ENCODE results near the gene ATP9A. TPM values are rescaled to one million over a fixed set of nuclear protein-coding genes. Genes with fewer than 3 reads are reported as not detected.
"Not testable (repeated sequence)": the region's sequence is repeated elsewhere in the genome, so short reads cannot be mapped to it uniquely, and the experiment has no call there.

ATP9A gene
- total RNA-seq, 1 donor from 2014 or later, result 24.6 TPM

- DNase-seq, result no peak
Measured at GRCh38 chr20:51752343-51752951, 15.7 kb downstream of the ATP9A start.

GRCh38 chr20:51750770-51751388, 17.3 kb downstream of the ATP9A start:
- DNase-seq, result no peak

DNA sequence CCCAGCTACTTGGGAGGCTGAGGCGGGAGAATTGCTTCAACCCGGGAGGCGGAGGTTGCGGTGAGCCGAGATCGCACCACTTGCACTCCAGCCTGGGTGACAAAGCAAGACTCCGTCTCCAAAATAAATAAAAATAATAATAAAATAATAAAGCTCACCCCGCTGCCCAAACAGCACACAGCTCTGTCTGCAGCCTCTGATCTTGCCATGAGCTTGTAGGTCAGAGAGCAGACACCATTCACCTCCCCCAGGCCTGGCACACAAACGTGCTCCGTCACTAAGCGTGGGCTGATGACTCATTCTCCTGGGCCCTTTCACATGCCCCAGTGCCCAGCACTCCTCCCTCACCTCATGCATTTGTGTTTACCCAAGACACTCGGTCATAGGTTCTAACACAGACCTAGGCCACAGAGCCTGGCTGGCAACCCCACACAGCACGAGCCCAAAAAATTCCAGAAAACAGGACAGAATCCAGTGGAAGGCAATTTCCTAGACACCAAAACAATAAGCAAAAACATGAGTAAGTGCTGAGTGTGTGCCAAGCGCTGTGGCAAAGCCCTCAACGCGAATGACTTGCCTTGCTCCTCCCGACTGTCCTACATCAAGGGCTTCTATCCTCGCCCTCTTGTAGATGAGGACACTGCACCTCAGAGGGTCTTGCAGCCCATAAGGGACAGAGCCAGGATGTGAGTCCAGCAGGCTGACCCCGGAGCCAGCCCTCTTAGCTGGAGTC, 18.0 kb downstream of the ATP9A start:
- no peak for DNase-seq

GRCh38 chr20:51749674-51750036, 18.5 kb downstream of the ATP9A start:
- DNase-seq, result no peak

DNA sequence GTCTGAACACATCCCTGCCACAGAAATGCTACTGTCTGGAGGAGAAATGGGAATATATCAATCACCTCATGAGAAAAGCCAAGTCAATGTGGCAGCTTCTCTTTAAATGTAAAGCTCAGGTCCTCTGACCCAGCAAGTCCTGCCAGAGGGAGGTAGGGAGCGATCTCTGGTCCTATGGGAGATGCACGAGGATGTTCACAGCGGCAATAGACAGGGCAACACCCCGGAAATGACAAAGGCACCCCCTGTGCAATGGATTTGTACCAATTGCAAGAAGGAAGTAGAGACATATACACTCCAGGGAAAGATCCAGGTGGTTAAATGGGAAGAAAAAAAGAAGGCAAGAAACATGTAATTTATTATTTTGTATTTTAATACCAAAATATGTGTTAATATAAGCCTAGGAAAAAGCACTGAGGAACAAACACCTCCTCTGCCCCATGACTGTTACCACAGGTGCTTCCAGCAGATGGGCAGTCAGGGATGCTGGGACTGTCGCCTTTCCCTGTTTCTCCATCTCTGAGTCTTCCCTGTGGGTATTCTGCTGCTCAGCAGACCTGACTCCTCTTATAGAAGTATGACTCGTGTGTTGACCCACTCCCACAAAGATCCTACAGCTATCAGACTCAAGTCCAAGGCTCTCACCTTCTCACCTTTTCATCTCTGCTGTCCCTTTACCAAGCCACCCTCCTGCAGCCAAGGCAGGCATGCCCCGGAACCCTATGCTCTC, 20.8 kb downstream of the ATP9A start:
- no peak for DNase-seq

DNA sequence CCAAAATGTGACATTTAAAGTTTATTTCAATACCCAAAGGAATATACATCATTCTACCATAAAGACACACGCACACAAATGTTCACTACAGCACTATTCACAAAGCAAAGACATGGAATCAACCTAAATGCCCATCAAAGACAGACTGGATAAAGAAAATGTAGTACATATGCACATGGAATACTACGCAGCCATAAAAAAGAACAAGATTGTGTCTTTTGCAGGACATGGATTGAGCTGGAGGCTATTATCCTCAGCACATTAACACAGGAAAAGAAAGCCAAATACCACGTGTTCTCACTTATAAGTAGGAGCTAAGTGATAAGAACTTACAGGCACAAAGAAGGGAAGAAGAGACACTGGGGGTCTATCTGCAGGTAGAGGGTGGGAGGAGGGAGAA, 22.4 kb downstream of the ATP9A start:
- no peak for DNase-seq

- DNase-seq, result no peak
Measured at GRCh38 chr20:51740838-51741237, 27.4 kb downstream of the ATP9A start.

DNA sequence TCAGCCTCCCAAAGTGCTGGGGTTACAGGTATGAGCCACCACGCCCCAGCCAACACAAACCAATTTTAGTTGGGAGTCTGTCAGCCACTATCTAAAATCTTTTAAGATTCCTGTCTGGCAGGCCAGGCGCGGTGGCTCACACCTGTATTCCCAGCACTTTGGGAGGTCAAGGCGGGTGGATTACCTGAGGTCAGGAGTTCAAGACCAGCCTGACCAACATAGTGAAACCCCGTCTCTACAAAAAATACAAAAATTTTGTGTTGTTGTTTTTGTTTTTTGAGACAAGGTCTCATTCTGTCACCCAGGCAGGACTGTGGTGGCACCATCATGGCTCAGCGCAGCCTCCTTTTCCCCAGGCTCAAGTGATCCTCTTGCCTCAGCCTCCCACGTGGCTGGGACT, 27.9 kb downstream of the ATP9A start:
- not testable (repeated sequence) for DNase-seq

DNA sequence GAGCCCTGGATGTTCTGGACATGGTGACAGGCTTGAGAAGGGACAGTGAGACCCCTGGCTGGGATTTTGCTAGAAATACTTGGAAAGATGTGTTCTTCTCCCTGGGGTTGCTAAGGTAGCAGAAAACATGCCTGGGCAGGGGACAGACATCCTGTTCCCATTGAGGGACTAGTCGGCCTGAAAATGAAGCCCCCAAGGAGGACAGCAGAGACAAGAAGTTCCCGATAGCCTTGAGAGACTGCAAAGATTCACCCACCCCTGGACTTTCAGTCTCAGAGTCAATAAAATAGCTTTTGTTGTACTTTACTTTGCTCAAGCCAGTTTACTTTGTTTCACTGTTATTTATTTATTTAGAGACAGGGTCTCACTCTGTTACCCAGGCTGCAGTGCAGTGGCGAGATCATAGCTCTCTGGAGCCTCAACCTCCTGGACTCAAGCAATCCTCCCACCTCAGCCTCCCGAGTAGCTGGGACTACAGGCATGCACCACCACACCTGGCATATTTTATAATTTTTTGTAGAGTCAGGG, 28.4 kb downstream of the ATP9A start:
- no peak for DNase-seq

DNA sequence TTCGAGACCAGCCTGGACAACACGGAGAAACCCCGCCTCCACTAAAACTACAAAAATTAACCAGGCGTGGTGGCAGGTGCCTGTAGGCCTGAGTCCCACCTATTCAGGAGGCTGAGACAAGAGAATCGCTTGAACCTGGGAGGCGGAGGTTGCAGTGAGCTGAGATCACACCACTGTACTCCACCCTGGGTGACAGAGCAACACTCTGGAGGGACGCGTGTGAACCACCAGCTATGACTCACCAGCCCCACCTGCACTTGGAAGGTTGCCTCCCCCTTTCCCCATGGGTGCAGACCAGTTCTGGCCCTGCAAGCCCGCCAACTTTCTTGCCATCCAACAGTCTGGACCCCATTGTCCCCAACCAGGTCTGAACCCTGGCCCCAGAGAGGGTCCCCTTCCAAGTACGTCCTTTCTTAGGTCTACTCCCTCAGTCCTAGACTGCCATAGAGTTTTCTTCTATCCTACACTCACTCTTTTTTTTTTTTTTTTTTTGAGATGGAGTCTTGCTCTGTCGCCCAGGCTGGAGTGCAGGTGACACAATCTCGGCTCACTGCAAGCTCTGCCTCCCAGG, 29.2 kb downstream of the ATP9A start:
- no peak for DNase-seq

DNA sequence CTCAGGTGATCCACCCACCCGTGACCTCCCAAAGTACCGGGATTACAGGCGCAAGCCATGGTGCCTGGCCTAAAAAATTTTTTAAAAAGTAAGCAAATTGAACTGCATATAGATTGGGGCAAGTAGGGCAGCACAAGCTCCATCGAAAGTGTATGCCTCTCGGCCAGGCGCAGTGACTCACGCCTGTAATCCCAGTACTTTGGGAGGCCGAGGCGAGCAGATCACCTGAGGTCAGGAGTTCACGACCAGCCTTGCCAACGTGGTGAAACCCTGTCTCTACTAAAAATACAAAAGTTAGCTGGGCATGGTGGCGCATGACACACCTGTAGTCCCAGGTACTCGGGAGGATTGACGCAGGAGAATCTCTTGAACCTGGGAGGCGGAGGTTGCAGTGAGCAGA, 29.9 kb downstream of the ATP9A start:
- DNase-seq, result not testable (repeated sequence)

- no peak for DNase-seq
Measured at GRCh38 chr20:51736947-51737346, 31.2 kb downstream of the ATP9A start.

DNA sequence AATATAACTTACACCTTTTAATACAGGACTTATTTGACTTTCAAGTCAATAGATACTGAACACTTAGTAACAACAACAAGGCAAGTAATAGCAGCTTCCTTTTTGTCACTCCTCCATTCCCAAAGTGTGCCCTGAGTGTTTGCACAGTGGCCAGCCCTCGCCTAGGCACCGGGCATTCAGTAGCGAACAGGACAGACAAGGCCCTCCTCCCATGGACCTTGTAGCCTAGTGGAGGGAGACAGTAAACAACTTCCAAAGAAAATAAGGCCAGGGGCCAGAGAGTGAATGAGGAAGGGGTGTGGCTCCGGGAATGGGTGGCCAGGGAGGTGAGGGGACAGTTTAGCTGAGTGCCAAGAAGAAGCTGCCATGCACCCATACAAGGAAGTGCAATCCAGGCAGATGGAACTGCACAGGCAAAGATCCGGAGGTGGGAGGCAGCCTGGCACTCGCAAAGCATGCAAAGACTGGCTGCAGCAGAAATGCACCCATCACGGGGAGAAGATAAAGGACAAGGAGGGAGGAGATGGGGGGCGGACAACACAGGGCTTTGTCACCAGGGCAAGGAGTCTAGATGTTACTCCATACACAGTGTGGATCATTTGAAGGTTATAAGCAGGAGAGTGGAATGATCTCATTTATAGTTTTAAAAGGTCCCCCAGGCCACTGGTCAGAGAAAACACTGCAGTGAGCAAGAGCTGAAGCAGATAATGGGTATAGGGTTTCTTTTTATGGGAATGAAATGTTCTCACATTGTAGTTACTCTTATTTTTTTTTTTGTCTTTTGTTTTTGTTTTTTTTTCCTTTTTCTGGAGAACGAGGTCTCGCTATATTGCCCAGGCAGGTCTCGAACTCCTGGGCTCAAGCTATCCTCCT, 32.2 kb downstream of the ATP9A start:
- no peak for DNase-seq

DNA sequence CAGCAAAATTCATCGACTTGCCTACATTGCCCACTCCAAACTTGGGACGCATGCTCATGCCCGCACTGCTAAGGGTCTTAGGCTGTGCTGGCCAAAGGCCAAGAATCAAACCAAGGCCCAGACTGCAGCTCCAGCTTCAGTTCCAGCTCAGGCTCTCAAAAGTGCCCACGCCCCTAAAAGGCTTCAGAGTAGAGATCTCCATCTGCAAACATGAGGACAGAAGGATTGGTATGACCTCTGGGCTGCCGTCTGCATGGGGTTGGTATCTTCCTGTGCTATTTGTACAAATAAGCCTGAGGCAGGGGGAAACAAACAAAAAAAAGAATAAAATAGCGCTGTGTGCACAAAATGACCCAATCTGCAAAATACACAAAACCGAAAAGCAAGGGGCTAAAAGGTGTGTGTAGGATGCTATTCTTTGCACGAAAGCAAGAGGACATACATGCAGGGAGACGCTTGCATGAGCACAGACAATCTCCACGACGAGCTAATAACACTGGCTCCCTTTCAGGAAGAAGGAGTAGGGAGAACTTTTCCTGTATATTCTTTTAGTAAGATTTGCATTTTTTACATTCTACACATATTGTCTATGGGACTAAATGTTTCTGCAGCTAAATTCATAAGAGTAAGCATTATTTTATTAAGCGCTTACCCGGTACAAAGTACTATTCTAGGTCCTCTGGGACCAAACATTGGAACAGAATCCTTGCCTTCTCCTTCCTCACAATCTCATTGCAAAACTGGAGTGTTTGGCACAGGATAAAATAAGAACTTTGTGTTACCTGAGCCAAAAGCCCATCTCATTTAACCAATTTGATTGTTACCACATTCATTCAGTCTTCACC, 33.1 kb downstream of the ATP9A start:
- DNase-seq, result peak; percentile 18

DNA sequence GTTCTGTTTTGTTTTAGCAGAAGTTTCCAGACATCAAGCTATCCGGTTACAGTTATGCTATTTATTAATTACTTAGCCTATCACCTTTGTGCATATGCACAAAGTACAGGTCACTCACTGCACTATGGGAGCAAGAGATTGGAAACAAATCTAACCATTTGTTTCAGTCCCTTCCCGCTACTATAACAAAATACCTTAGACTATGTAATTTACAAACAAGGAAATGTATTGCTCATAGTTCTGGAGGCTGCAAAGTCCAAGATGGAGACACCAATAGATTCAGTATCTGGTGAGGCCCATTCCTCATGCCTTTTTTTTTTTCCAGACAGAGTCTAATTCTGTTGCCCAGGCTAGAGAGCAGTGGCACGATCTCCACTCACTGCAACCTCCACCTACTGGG, 35.1 kb downstream of the ATP9A start:
- DNase-seq, result no peak

DNA sequence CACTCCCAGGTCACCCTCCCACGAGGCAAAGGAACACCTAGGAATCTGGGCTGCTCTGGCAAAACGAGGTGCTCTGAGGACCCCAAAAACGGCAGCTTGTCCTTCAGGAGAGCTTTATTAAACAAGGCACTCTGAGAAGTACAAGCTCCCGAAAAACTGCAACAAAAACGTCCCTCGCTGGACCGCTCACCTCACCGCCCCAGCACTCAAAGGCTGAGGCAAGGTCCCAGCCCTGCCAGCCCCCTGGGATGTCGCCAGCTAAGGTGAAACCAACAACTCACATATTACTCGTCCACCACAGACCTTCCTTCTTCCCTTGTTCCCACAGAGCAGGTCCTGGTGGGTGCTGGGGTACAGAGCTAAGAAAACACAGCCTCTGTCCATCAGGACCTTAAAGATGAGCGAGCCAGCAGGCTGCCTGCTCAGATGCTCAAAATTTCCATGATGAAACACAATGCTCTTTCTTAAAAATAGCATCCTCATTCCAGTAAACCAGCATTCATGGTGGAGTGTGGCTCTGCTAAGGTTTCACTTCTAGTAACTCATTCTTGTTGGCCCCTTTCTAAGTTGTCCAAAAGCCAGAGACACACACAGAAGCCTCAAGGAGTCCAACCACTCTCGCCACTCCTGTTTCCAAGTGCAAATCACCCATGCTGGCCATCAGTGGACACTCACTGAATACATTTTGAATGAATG, 35.9 kb downstream of the ATP9A start:
- DNase-seq, result peak; percentile 68

DNA sequence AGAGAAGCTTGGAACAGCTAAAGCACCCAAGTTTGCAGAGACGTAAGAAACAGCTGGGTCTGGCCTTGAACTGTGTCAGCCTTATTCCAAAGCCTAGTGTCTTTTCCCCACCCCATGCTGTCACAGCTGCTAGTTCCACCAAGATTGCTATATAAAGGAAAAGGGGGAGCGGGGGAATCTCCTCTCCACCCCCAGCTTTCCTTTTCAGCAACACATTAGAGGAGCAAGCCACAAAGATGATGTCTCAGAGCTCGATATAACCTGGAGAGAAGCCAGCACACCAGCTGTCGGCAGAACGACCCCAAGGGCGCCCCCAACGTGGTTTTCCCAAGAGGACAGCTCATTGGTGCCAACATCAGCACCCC, 36.5 kb downstream of the ATP9A start:
- peak; percentile 33 for DNase-seq

GRCh38 chr20:51729771-51730170, 38.4 kb downstream of the ATP9A start:
- no peak for DNase-seq

DNA sequence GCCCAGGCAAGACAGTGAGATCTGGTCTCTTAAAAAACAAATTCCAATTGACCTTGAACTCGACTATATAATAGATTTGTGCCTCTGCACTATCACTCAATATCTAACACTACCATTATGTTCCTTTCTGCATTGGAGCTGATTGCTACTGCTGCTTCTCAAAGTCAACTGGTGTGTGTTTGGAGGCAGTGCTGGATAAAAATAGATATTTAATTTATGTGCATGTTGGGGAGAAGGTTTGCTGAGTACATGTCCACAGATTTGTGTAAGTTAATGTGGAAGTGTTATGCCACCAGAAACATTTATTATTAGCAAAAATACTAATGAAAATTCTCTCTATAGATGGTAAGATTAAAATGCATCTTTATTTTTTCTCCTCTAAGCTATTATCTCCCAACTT, 39.5 kb downstream of the ATP9A start:
- no peak for DNase-seq

DNA sequence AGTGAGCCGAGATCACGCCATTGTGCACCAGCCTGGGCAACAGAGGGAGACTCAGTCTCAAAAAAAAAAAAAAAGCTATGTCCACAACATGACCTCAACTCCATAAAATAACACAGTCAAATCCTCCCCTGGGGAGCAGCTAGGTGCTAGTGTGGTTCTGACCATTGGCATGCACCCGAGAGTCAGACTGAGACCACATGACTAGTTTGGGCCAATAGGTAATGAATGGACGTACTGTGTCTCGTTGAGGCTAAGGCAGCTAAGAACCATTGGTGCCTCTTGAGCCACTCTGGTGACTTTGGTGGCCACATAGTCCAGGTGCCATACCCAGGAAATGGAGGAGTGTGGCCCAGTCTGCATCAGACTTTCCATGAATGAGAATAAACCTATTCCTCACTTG, 40.3 kb downstream of the ATP9A start:
- no peak for DNase-seq

Measured in skin of body (tissue), 2 donors.